Upper lobe of right lung (tissue), 1 donor: ENCODE measurements around the gene CYP2W1. TPM values are rescaled to one million over a fixed set of nuclear protein-coding genes. Genes with fewer than 3 reads are reported as not detected.

ENCODE experiments used
- ATAC-seq: fragments of 200-7000 bp; cut with Tn5 transposase; one replicate; pipeline ENCODE4 v1.9.1; 2020; ENCODE audit warnings: mild to moderate bottlenecking, moderate library complexity
- DNase-seq: peaks from one replicate; pipeline ENCODE4 v3.0.0-alpha.2; 2020
- H3K27ac ChIP-seq: fragments of 200-600 bp; one replicate; pipeline ENCODE4 v1.8.0; 2022
- H3K27me3 ChIP-seq: fragments of 200-600 bp; one replicate; pipeline ENCODE4 v1.8.0; 2022; ENCODE audit warnings: mild to moderate bottlenecking
- H3K36me3 ChIP-seq: fragments of 200-600 bp; one replicate; pipeline ENCODE4 v1.8.0; 2022
- H3K4me1 ChIP-seq: fragments of 200-600 bp; one replicate; pipeline ENCODE4 v1.8.0; 2022
- H3K4me3 ChIP-seq: fragments of 200-600 bp; one replicate; pipeline ENCODE4 v1.8.0; 2022; ENCODE audit warnings: mild to moderate bottlenecking
- H3K9me3 ChIP-seq: fragments of 200-600 bp; one replicate; pipeline ENCODE4 v1.8.0; 2022
- CTCF ChIP-seq: fragments of 200-600 bp; IDR thresholded peaks from one replicate; pipeline ENCODE4 v1.8.0; 2022; ENCODE audit warnings: antibody characterized with exemption
- intact Hi-C: fragments of 100-400 bp; cut with DNase I; formaldehyde crosslinking; loops from one replicate; pipeline ENCODE4 v1.11.0; 2022
- total RNA-seq: library from RNA; stranded (reverse); fragmentation: NEBNext Ultra II Directional; extraction: Animal tissue kit (Norgen Biotek cat#: 25700); gene quantifications from one replicate; pipeline ENCODE4 v1.2.1, GENCODE V29; 2021
- donor health status: DM: no; HTN: yes; CAD: no; lungs with severe emphysema.

CYP2W1 gene
- total RNA-seq, 1 donor from 2014 or later: not detected

GRCh38 chr7:979151-979550, 3.8 kb upstream of the CYP2W1 start:
- TF ChIP-seq CTCF: no peak
- H3K36me3 ChIP-seq: no peaks in the 10 kb centered on the region
- H3K4me1 ChIP-seq: peaks cover 5% of the 10 kb centered on the region
- H3K4me3 ChIP-seq: no peak overlapping the region
- DNase-seq: no peak
- ATAC-seq: no peak
- intact Hi-C loops: no loop called here
- no peak overlapping the region for H3K27ac ChIP-seq
- H3K27me3 ChIP-seq: peaks cover under 1% of the 10 kb centered on the region
- H3K9me3 ChIP-seq: no peaks in the 10 kb centered on the region

- Histone ChIP-seq H3K4me1 (no peaks in the 10 kb centered on the region), H3K36me3 (no peaks in the 10 kb centered on the region), H3K4me3 (no peak overlapping the region), H3K27ac (no peak overlapping the region), H3K27me3 (peaks cover 8% of the 10 kb centered on the region), H3K9me3 (no peaks in the 10 kb centered on the region)
- DNase-seq (no peak), ATAC-seq (no peak)
- intact Hi-C loops: no loop called here
- no peak for TF ChIP-seq CTCF
Measured at GRCh38 chr7:979886-980571, 3.0 kb upstream of the CYP2W1 start.

GRCh38 chr7:981793-982510, 1.0 kb upstream of the CYP2W1 start:
- Histone ChIP-seq H3K27me3 (peaks cover 19% of the 10 kb centered on the region), H3K9me3 (no peaks in the 10 kb centered on the region), H3K36me3 (no peaks in the 10 kb centered on the region), H3K4me3 (no peak overlapping the region), H3K27ac (no peak overlapping the region), H3K4me1 (no peaks in the 10 kb centered on the region)
- intact Hi-C loops: no loop called here
- no peak for TF ChIP-seq CTCF
- DNase-seq (peak; percentile 63), ATAC-seq (no peak)

- TF ChIP-seq CTCF: no peak
- intact Hi-C loops: no loop called here
- Histone ChIP-seq H3K4me3 (no peak overlapping the region), H3K27me3 (peaks cover 22% of the 10 kb centered on the region), H3K36me3 (no peaks in the 10 kb centered on the region), H3K9me3 (no peaks in the 10 kb centered on the region), H3K27ac (no peak overlapping the region), H3K4me1 (no peaks in the 10 kb centered on the region)
- DNase-seq: no peak
- ATAC-seq: no peak
Measured at GRCh38 chr7:982511-983003, 424 bp upstream of the CYP2W1 start.

- Histone ChIP-seq H3K9me3 (no peaks in the 10 kb centered on the region), H3K27me3 (peaks cover 31% of the 10 kb centered on the region), H3K27ac (no peak overlapping the region), H3K4me1 (no peaks in the 10 kb centered on the region), H3K36me3 (no peaks in the 10 kb centered on the region), H3K4me3 (no peak overlapping the region)
- DNase-seq (peak; percentile 58), ATAC-seq (no peak)
- no peak for TF ChIP-seq CTCF
- intact Hi-C loops: no loop called here
Measured at GRCh38 chr7:983616-984071, 663 bp downstream of the CYP2W1 start.
